ENCODE measurements around the gene SEMA5B.

GRCh38 chr3:123025642-123026521, 1.7 kb downstream of the SEMA5B start:
- TF ChIP-seq CTCF (conservative IDR thresholded peaks at IDR 0.05; ENCODE audit: low read depth in 2 of 2) (no peak), EZH2 (IDR thresholded peaks at IDR 0.05; ENCODE audit: low read depth, unreplicated experiment) (no peak), REST (IDR thresholded peaks at IDR 0.05; ENCODE audit: unreplicated experiment) (no peak), STAT1 (IDR thresholded peaks at IDR 0.05; ENCODE audit: unreplicated experiment) (no peak), EZH2phosphoT487 (IDR thresholded peaks at IDR 0.05; ENCODE audit: unreplicated experiment) (no peak), ETS1 (IDR thresholded peaks at IDR 0.05) (no peak)
